ENCODE data around the gene PRKCE. TPM values are rescaled to one million over a fixed set of nuclear protein-coding genes. Genes with fewer than 3 reads are reported as not detected.

PRKCE gene
- total RNA-seq, 2 experiments from 2014 or later: 17.0 to 42.1 TPM

DNA sequence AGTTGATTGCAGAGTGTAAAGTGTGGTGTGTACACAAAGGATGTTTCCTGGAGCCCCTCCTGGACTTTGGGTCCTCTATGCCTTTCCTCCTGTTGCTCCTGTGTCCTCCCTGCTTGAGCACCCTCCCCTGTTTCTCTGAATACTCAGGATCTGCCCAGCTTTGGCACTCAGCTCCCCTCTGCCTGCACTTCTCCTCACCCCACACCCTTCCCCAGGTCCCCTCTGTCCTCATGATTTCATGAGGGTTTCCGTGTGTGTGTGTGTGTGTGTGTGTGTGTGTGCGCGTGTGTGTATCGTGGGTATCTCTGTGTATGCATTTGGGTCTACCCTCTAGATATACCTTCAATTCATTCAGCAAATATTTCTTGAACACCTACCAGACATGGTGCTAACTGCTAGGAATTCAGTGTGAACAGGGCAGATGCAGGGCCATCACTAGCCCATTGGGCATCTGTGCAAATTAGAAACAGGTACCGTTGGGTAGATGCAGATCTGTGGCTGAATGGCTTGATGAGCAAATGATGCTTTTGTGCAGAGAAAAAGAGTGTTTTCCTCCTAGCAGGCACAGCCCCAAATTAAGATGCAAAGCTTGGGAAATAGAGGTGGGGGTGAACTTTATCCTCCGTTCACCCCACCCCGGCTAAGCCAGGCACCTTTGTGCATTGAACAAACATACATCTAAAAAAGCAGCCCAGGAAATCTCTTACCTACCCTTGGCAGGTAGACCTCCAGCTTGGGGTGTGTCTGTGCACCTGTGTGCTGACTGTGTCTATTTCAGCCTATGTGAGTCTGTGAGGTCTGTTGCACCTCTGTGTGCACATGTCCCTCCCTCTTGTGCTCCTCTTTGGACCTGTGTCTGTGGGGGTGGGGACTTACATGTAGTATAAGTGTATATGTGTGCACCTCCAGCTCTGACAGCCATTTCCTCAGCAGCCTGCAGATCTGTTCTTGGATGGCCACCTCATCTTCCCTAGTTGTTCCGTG, 585.7 kb downstream of the PRKCE start:
- intact Hi-C loops (cut with micrococcal nuclease; ENCODE audit: unreplicated experiment): no loop called here
- H3K4me2 ChIP-seq (ENCODE audit: low read length): no peak overlapping the region
- H3K4me1 ChIP-seq (ENCODE audit: insufficient read depth, low read length, poor library complexity, severe bottlenecking): no peaks in the 10 kb centered on the region
- H3K79me2 ChIP-seq (ENCODE audit: insufficient read depth, low read depth, low read length): no peaks in the 10 kb centered on the region
- no peak for DNase-seq (ENCODE audit: low spot score)
- POLR2A ChIA-PET: no interaction called here
- H4K20me1 ChIP-seq (ENCODE audit: insufficient read depth, low read length): no peaks in the 10 kb centered on the region
- no TSS peak for BruUV-seq (replicated peaks)
- H3K9me2 ChIP-seq (ENCODE audit: insufficient read depth, low read length): no peaks in the 10 kb centered on the region
- H3K9me3 ChIP-seq (ENCODE audit: low read length): no peaks in the 10 kb centered on the region
- TF ChIP-seq CTCF (conservative IDR thresholded peaks at IDR 0.05; ENCODE audit: low read length) (no peak), EZH2phosphoT487 (IDR thresholded peaks at IDR 0.05; ENCODE audit: borderline replicate concordance, low read depth, low read length) (no peak)
- no peak overlapping the region for H3K27ac ChIP-seq (ENCODE audit: low read depth, low read length, poor library complexity, severe bottlenecking)
- CTCF ChIA-PET (ENCODE audit: unreplicated experiment): no interaction called here
- H3K36me3 ChIP-seq (ENCODE audit: insufficient read depth, low read length): no peaks in the 10 kb centered on the region
- no peak overlapping the region for H2AFZ ChIP-seq (ENCODE audit: low read length)
- no peak overlapping the region for H3K4me3 ChIP-seq (ENCODE audit: low read depth, low read length, poor library complexity, severe bottlenecking)

Other genes with a start within 250 kb of the PRKCE start
- 13.9 and 15.5 TPM in 2 replicates for gene SRBD1, start 40.4 kb upstream of the PRKCE start, total RNA-seq (2014; rRNA removed; shearing (Covaris generic))
- gene SRBD1, start 40.4 kb upstream of the PRKCE start, total RNA-seq (2022): 16.0 and 17.6 TPM in 2 replicates

Data from OCI-LY7 (cell line).